CD8-positive, alpha-beta memory T cell (primary cell): ENCODE results near the gene RERG. TPM values are rescaled to one million over a fixed set of nuclear protein-coding genes. Genes with fewer than 3 reads are reported as not detected.

Experiments used
- CTCF ChIA-PET: fragments of 350-600 bp; sonication (Branson Sonifier 250); formaldehyde crosslinking; loops from one replicate; lab custom pipeline; 2021; ENCODE audit warnings: antibody characterized with exemption; lab: Charles Lee
- POLR2A ChIA-PET: fragments of 350-600 bp; sonication (Branson Sonifier 250); formaldehyde crosslinking; loops from one replicate; lab custom pipeline; 2021; ENCODE audit warnings: antibody characterized with exemption; lab: Charles Lee
- DNase-seq, 5 donors: peaks; one replicate each; pipeline versions ENCODE4 v3.0.0 to v3.0.0-alpha.2; 2020 to 2022; ENCODE audit warnings: mixed read lengths in 1 of 5
- H3K27ac ChIP-seq: one replicate; pipeline ENCODE4 v1.7.0; 2013; ENCODE audit warnings: low read depth, mild to moderate bottlenecking, low read length, moderate library complexity
- H3K27me3 ChIP-seq: 2 replicates; pipeline ENCODE4 v1.7.0; 2013; ENCODE audit warnings: low read length, mild to moderate bottlenecking; ENCODE audit not compliant: insufficient read depth, poor library complexity, severe bottlenecking
- H3K36me3 ChIP-seq: 2 replicates; pipeline ENCODE4 v1.7.0; 2013; ENCODE audit warnings: mild to moderate bottlenecking, low read length, moderate library complexity; ENCODE audit not compliant: insufficient read depth
- H3K4me1 ChIP-seq: 2 replicates; pipeline ENCODE4 v1.7.0; 2013; ENCODE audit warnings: mild to moderate bottlenecking, low read length, moderate library complexity; ENCODE audit not compliant: insufficient read depth
- H3K4me3 ChIP-seq: 2 replicates; pipeline ENCODE4 v1.7.0; 2013; ENCODE audit warnings: mild to moderate bottlenecking, low read length
- H3K9me3 ChIP-seq: 2 replicates; pipeline ENCODE4 v1.7.0; 2013; ENCODE audit warnings: mild to moderate bottlenecking, low read length
- H3K27ac Mint-ChIP-seq, 8 donors: one replicate each; pipeline ENCODE4 v1.8.0; 2020 to 2021; ENCODE audit warnings: mixed read lengths in 8 of 8, mild to moderate bottlenecking in 6 of 8, inconsistent platforms in 3 of 8, moderate library complexity in 3 of 8
- H3K27me3 Mint-ChIP-seq, 2 donors: one replicate each; pipeline ENCODE4 v1.8.0; 2020 to 2021; ENCODE audit warnings: mixed read lengths in 2 of 2, mild to moderate bottlenecking in 1 of 2, moderate library complexity in 1 of 2
- H3K36me3 Mint-ChIP-seq, 3 donors: one replicate each; pipeline ENCODE4 v1.8.0; 2020 to 2021; ENCODE audit warnings: mixed read lengths in 3 of 3, inconsistent platforms in 1 of 3, mild to moderate bottlenecking in 1 of 3
- H3K4me1 Mint-ChIP-seq, 3 donors: one replicate each; pipeline ENCODE4 v1.8.0; 2020 to 2021; ENCODE audit warnings: mixed read lengths in 3 of 3, inconsistent platforms in 1 of 3, mild to moderate bottlenecking in 1 of 3
- H3K4me3 Mint-ChIP-seq, 7 donors: one replicate each; pipeline ENCODE4 v1.8.0; 2020 to 2021; ENCODE audit warnings: mixed read lengths in 7 of 7, mild to moderate bottlenecking in 6 of 7, moderate library complexity in 4 of 7, inconsistent platforms in 2 of 7
- H3K9me3 Mint-ChIP-seq, 5 donors: one replicate each; pipeline ENCODE4 v1.8.0; 2020 to 2022; ENCODE audit warnings: mixed read lengths in 5 of 5, mild to moderate bottlenecking in 3 of 5, moderate library complexity in 2 of 5, inconsistent platforms in 1 of 5
- polyA plus RNA-seq: library from polyadenylated mRNA; unstranded; fragments of 300-500 nt; fragmentation: Illumina TruSeq; gene quantifications from one replicate; pipeline ENCODE4 v1.2.3, GENCODE V29; 2021
- total RNA-seq, 2 experiments: library from RNA; stranded (reverse); gene quantifications; one replicate each; pipeline ENCODE4 v1.2.3, GENCODE V29; 2021

Gene RERG
- total and polyA plus RNA-seq, 3 experiments from 2014 or later, result not detected

GRCh38 chr12:15216036-15216889, 5.0 kb downstream of the RERG start:
- no peak for DNase-seq
- Histone ChIP-seq H3K4me1 (no peaks in the 10 kb centered on the region), H3K36me3 (no peaks in the 10 kb centered on the region), H3K9me3 (no peaks in the 10 kb centered on the region), H3K27me3 (no peaks in the 10 kb centered on the region), H3K4me3 (no peak overlapping the region), H3K27ac (no peak overlapping the region)
- peaks cover 4 to 6% (median 4%) of the 10 kb centered on the region in 3 donors for H3K4me1 Mint-ChIP-seq
- no peaks in the 10 kb centered on the region for H3K9me3 Mint-ChIP-seq
- peaks cover 0 to 13% of the 10 kb centered on the region in 2 donors for H3K27me3 Mint-ChIP-seq
- H3K36me3 Mint-ChIP-seq, result no peaks in the 10 kb centered on the region
- H3K27ac Mint-ChIP-seq, result no peak overlapping the region
- ChIA-PET CTCF (interaction anchor here (0.6 kb wide), 1 partner anchor 659 kb away, joined by 3 read pairs; no protein-coding TSS in a partner anchor), POLR2A (no interaction called here)
- H3K4me3 Mint-ChIP-seq, result no peak overlapping the region

- Histone ChIP-seq H3K27ac (no peak overlapping the region), H3K4me3 (no peak overlapping the region), H3K36me3 (no peaks in the 10 kb centered on the region), H3K9me3 (no peaks in the 10 kb centered on the region), H3K4me1 (no peaks in the 10 kb centered on the region), H3K27me3 (no peaks in the 10 kb centered on the region)
- DNase-seq, result no peak
- Mint-ChIP-seq H3K4me1 (no peaks in the 10 kb centered on the region), H3K36me3 (no peaks in the 10 kb centered on the region), H3K27me3 (peaks cover 2 to 17% of the 10 kb centered on the region in 2 donors), H3K27ac (no peak overlapping the region), H3K4me3 (no peak overlapping the region), H3K9me3 (no peaks in the 10 kb centered on the region)
- ChIA-PET CTCF (interaction anchor here (1.6 kb wide), 1 partner anchor 13 kb away, joined by 3 read pairs; no protein-coding TSS in a partner anchor), POLR2A (no interaction called here)
Measured at GRCh38 chr12:15214851-15215601, 6.2 kb downstream of the RERG start.

GRCh38 chr12:15212930-15213329, 8.3 kb downstream of the RERG start:
- H3K36me3 Mint-ChIP-seq, result no peaks in the 10 kb centered on the region

GRCh38 chr12:15209782-15210181, 11.4 kb downstream of the RERG start:
- no peaks in the 10 kb centered on the region for H3K9me3 ChIP-seq
- H3K36me3 Mint-ChIP-seq, result no peaks in the 10 kb centered on the region
- ChIA-PET POLR2A (no interaction called here), CTCF (interaction anchor here (1.5 kb wide), 1 partner anchor 11 kb away, joined by 3 read pairs; the partner anchor contains the start of gene RERG)
- H3K4me3 Mint-ChIP-seq, result no peak overlapping the region
- H3K36me3 ChIP-seq, result no peaks in the 10 kb centered on the region
- no peak for DNase-seq
- peaks cover 9 to 39% of the 10 kb centered on the region in 2 donors for H3K27me3 Mint-ChIP-seq
- H3K27ac ChIP-seq, result no peak overlapping the region
- no peak overlapping the region for H3K4me3 ChIP-seq
- no peaks in the 10 kb centered on the region for H3K9me3 Mint-ChIP-seq
- peaks cover 3% of the 10 kb centered on the region for H3K27me3 ChIP-seq
- H3K4me1 Mint-ChIP-seq, result no peaks in the 10 kb centered on the region
- no peak overlapping the region for H3K27ac Mint-ChIP-seq
- H3K4me1 ChIP-seq, result no peaks in the 10 kb centered on the region

More at GRCh38 chr12:15212930-15213329, 8.3 kb downstream of the RERG start:
- no peaks in the 10 kb centered on the region for H3K9me3 ChIP-seq
- no peak for DNase-seq
- peaks cover 8 to 33% of the 10 kb centered on the region in 2 donors for H3K27me3 Mint-ChIP-seq
- POLR2A ChIA-PET, result no interaction called here
- peaks cover 3% of the 10 kb centered on the region for H3K27me3 ChIP-seq
- no peak overlapping the region for H3K4me3 Mint-ChIP-seq
- no peak overlapping the region for H3K27ac ChIP-seq
- no peaks in the 10 kb centered on the region for H3K9me3 Mint-ChIP-seq
- H3K4me1 Mint-ChIP-seq, result no peaks in the 10 kb centered on the region
- no peak overlapping the region for H3K27ac Mint-ChIP-seq
- H3K4me3 ChIP-seq, result no peak overlapping the region
- no peaks in the 10 kb centered on the region for H3K36me3 ChIP-seq
- CTCF ChIA-PET, result interaction anchor here (1.7 kb wide), 1 partner anchor 9 kb away, joined by 13 read pairs; the partner anchor contains the start of gene RERG
- H3K4me1 ChIP-seq, result no peaks in the 10 kb centered on the region

- H3K27me3 Mint-ChIP-seq, result peaks cover 9 to 43% of the 10 kb centered on the region in 2 donors
- no peaks in the 10 kb centered on the region for H3K9me3 Mint-ChIP-seq
- H3K27ac Mint-ChIP-seq, result no peak overlapping the region
- Histone ChIP-seq H3K4me3 (no peak overlapping the region), H3K27ac (no peak overlapping the region), H3K36me3 (no peaks in the 10 kb centered on the region), H3K27me3 (peaks cover 3% of the 10 kb centered on the region), H3K9me3 (no peaks in the 10 kb centered on the region), H3K4me1 (no peaks in the 10 kb centered on the region)
- no peaks in the 10 kb centered on the region for H3K4me1 Mint-ChIP-seq
- H3K36me3 Mint-ChIP-seq, result no peaks in the 10 kb centered on the region
- no peak for DNase-seq
- no peak overlapping the region for H3K4me3 Mint-ChIP-seq
- ChIA-PET CTCF (interaction anchor here (1.3 kb wide), 1 partner anchor 12 kb away, joined by 3 read pairs; the partner anchor contains the start of gene RERG), POLR2A (no interaction called here)
Measured at GRCh38 chr12:15208871-15209656, 12.2 kb downstream of the RERG start.

GRCh38 chr12:15208140-15208539, 13.1 kb downstream of the RERG start:
- Mint-ChIP-seq H3K36me3 (no peaks in the 10 kb centered on the region), H3K4me3 (no peak overlapping the region), H3K9me3 (no peaks in the 10 kb centered on the region), H3K4me1 (no peaks in the 10 kb centered on the region), H3K27me3 (peaks cover 9 to 43% of the 10 kb centered on the region in 2 donors), H3K27ac (no peak overlapping the region)
- Histone ChIP-seq H3K4me3 (no peak overlapping the region), H3K9me3 (no peaks in the 10 kb centered on the region), H3K4me1 (no peaks in the 10 kb centered on the region), H3K36me3 (no peaks in the 10 kb centered on the region), H3K27me3 (peaks cover 3% of the 10 kb centered on the region), H3K27ac (no peak overlapping the region)
- ChIA-PET CTCF (interaction anchor here (1.3 kb wide), 1 partner anchor 13 kb away, joined by 3 read pairs; the partner anchor contains the start of gene RERG), POLR2A (no interaction called here)
- DNase-seq, result no peak

GRCh38 chr12:15206831-15207389, 14.3 kb downstream of the RERG start:
- Mint-ChIP-seq H3K27ac (no peak overlapping the region), H3K4me3 (no peak overlapping the region), H3K36me3 (no peaks in the 10 kb centered on the region), H3K27me3 (peaks cover 9 to 42% of the 10 kb centered on the region in 2 donors), H3K4me1 (no peaks in the 10 kb centered on the region), H3K9me3 (no peaks in the 10 kb centered on the region)
- Histone ChIP-seq H3K4me1 (no peaks in the 10 kb centered on the region), H3K4me3 (no peak overlapping the region), H3K27ac (no peak overlapping the region), H3K27me3 (peaks cover 3% of the 10 kb centered on the region), H3K36me3 (no peaks in the 10 kb centered on the region), H3K9me3 (no peaks in the 10 kb centered on the region)
- ChIA-PET CTCF (interaction anchor here (1.9 kb wide), 1 partner anchor 14 kb away, joined by 13 read pairs; the partner anchor contains the start of gene RERG), POLR2A (no interaction called here)
- DNase-seq, result no peak
